Amygdala (tissue), 56 donors: ENCODE measurements around the gene SPATA6L.
"Not testable (repeated sequence)": the region's sequence is repeated elsewhere in the genome, so short reads cannot be mapped to it uniquely, and the experiment has no call there.

Source experiments
- DNase-seq, 56 donors: peaks; one replicate each; lab custom pipeline; 2025; lab: John Stamatoyannopoulos, UW

SPATA6L gene

GRCh38 chr9:4642351-4642750, 23.9 kb downstream of the SPATA6L start:
- no peak for DNase-seq

GRCh38 chr9:4640027-4640426, 26.3 kb downstream of the SPATA6L start:
- peak in 1 of 56 donors; percentile 6 for DNase-seq

DNA sequence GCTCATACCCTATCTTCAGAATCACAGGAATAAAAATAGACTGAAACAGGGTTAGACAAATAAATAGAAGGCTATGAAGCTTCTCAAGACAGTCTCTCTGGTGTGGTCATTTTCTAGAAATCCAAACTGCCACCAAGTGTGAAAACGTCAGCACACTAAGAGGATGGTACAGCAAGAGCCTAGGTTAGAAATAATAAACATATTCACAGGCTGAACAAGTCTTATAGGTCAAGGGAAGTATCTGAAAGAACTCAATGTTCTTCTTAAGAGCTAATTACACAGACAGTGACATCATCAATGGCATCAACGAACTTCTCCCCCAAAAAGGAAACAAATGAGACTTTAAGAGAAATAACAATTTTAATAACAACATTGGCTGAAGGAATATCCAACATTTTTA, 26.9 kb downstream of the SPATA6L start:
- no peak for DNase-seq

DNA sequence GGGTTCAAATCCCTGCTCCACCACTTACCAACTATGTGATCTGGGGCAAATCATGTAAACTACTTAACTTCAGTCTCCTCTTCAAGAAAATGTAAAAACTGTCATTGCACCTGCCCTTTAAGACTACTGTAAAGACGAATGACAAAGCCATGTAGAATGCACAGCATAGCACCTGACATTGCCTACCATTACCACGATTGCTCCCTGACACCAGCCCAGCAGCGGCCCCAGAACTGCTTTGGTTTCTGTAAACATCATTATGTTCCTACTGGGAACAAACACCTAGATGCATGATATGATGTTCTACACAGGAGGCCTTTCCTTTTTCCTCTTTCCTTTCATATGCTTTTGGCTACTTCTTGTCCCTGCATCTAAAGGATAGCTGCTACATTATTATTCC, 27.3 kb downstream of the SPATA6L start:
- DNase-seq: no peak

GRCh38 chr9:4630836-4631235, 35.4 kb downstream of the SPATA6L start:
- no peak for DNase-seq

GRCh38 chr9:4622016-4622415, 44.3 kb downstream of the SPATA6L start:
- no peak for DNase-seq

DNA sequence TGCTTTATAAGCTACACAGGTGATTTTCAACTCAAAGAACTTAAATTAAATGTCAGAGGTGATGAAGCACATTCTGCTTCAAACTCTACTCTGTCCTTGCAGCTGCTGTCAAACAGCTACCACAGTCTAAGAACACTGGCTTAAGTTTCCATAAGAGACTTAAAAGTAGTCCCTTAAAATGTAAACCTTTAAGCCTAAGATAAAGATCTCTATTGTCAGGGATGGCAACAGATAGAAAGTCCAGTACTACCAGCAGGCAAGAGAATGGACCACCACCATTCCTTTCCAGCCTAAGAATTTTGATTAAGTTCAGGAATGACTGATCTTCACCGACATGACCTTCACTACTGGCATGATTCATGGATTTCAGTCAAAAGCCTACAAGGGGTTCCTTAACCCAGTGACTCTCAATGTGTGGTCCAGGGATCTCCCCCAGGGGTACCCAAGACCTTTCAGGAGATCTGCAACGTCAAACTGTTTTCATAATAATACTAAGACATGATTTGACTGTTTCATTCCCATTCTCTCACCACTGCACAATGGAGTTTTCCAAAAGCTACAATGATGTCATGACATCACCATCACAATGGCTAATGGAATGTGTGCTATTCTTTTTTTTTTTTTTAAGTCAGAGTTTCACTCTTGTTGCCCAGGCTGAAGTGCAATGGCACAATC, 45.3 kb downstream of the SPATA6L start:
- no peak for DNase-seq

DNA sequence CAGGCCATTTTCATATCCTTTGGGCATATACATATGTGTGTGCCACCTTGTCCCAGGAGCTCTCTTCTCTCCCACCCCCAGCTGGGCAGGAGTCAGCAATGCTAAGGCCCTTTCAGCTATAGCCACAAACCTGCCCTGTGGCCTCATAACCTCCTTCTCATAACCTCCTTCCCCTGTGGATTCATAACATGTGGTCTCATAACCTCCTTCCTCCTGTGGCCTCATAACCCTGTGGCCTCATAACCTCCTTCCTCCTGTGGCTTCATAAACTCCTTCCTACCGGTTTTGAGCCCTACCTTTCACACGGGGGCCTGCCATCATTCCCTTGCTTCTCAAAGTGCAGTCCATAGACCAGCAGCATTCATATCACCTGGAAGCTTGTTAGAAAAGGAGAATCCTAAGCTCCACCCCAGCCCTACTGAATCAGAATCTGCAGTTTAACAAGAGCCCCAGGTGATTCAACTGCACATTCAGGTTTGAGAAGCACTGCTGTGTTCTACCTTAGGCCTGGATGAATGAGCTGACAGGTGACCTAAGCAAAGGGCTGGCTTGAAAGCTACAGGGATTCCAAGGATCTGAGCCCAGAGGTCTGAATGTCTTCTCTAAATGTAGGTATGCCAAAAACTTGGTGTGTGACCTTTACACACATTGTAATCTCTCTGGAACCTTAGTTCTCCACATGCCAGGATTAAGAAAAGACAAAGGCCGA, 46.1 kb downstream of the SPATA6L start:
- no peak for DNase-seq

DNA sequence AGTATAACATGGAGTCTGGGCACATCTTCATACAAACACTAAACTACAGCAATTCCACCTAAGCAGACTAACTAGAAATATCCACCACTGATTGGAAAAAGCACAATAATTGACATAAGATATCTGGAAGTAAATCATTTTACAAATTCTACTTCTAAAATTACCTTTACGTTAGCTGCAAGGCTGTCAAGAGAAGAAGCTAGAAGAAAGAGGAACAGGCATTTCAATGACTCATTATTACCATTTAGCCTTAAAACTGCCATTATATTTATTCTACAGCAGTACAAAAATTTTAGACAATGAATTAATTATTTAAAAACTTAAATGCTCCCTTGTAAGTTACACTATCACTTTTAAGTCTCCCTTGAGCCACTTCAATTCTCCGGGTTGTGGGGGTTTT, 47.6 kb downstream of the SPATA6L start:
- no peak for DNase-seq

DNA sequence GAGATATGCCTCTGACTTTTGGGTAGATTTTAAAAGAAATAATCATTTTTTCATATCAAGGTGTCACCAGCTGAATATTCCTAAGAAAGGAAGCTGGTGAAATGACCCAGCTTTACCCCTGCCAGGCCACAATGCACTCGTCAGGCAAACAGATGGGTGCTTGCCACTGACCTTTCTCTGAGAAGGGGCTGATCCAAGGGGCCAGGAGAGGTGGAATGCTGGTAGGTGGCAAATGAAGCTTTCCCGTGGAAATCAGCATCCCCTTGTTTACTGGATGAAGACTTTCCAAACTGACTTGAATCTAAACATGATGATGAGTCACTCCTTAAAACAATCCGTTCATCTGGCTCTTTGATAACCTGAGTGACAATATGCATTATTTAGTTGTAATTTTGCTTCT, 48.5 kb downstream of the SPATA6L start:
- DNase-seq: no peak

GRCh38 chr9:4615778-4616177, 50.5 kb downstream of the SPATA6L start:
- no peak for DNase-seq

GRCh38 chr9:4615251-4615650, 51.0 kb downstream of the SPATA6L start:
- DNase-seq: no peak

DNA sequence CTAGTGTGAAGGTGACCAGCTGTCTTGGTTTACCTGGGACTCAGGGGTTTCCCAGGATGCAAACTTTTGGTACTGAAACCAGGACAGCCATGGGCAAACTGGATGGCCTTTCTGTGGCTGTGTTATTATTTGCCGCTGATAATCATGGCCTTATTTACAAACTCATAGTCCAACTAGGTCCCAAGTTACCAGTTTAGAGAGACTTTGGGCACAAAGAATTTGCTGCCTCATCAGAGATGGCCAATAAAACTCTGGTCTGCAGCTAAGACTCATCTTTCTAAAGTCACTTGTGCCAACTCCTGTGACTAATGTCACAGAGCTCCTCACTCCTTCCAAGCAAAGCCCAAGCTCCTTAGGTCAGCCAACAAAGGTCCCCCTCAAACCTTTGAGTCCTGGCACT, 51.7 kb downstream of the SPATA6L start:
- DNase-seq: no peak

- DNase-seq: not testable (repeated sequence)
Measured at GRCh38 chr9:4606033-4606432, 60.2 kb downstream of the SPATA6L start.

GRCh38 chr9:4604678-4605095, 61.6 kb downstream of the SPATA6L start:
- peak in 24 of 56 donors; percentile 0 to 81 (median 14) for DNase-seq

- DNase-seq: no peak
Measured at GRCh38 chr9:4603830-4604229, 62.5 kb downstream of the SPATA6L start.

GRCh38 chr9:4600368-4600767, 65.9 kb downstream of the SPATA6L start:
- no peak for DNase-seq

DNA sequence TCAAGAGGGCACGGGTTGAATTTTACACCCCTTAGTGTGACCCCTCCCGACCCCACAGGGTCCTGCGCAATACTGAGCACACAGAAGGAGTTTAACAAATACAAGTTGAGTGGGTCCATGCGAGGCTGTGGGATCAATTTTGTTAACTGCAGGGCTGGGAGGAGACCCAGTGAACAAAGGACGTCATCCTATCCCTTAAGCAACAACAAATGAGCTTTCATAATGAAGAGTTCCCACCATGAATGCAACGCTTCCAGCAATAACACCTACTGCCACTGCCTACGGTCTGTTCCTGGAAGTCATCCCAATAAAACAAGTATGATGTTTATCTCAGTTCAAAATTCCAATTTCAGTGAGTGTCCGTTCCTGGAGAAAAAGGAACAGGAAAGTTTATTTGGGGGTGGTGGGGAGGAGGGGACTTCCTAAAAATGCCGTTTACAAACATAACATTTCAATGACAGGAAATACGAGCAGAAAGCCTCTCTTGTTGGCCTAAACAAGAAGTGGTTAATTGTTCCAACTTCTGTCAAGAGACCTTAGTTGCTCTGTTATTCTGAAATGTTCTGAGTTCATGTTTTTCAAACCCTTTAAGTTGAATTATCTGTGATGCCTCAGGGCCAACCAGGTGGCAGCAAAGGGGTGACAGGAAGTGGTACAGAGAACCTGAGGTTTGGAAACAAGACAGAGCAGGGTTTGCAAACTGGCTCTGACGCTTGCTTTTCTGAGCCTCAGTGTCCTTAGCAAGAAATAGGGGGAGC, 69.9 kb downstream of the SPATA6L start:
- DNase-seq: no peak

GRCh38 chr9:4594994-4595393, 71.3 kb downstream of the SPATA6L start:
- no peak for DNase-seq

- no peak for DNase-seq
Measured at GRCh38 chr9:4594545-4594944, 71.7 kb downstream of the SPATA6L start.

DNA sequence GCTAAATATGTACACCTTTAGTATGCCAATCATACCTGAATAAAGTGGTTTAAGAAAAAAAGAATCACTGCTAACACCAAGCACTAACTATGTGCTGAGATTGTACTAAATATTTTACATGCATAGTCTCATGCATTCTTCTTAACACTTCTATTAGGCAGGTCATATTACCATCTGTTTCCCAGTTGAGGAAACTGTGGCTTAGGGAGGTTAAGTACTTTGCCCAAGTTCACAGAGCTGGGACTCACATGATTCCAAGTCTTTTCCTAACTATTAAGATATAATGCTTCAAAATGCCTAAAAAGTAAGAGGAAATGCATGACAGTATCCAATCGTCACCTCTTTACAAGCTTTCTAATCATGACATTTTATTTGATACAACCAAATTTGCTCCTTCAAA, 73.4 kb downstream of the SPATA6L start:
- no peak for DNase-seq

- no peak for DNase-seq
Measured at GRCh38 chr9:4592295-4592694, 74.0 kb downstream of the SPATA6L start.
